Stimulated activated CD8-positive, alpha-beta memory T cell treated with anti-CD3 and anti-CD28 coated beads, Interleukin-7, amount 100 ng/mL, for 1 hour (primary cell): Measurements from ENCODE around the gene PLA2G4A.

Source experiments
- DNase-seq, 2 donors: peaks; one replicate each; pipeline ENCODE4 v3.0.0-alpha.2; 2020; ENCODE audit warnings: low read depth in 2 of 2

Gene PLA2G4A

GRCh38 chr1:186834399-186834958 is 5.7 kb downstream of the PLA2G4A start:
- no peak for DNase-seq

GRCh38 chr1:186835448-186835847 is 6.7 kb downstream of the PLA2G4A start:
- no peak for DNase-seq

- no peak for DNase-seq
Measured at GRCh38 chr1:186837806-186838205, 9.1 kb downstream of the PLA2G4A start.

- DNase-seq = no peak
Measured at GRCh38 chr1:186838380-186839040, 9.8 kb downstream of the PLA2G4A start.

GRCh38 chr1:186839041-186839400 is 10.3 kb downstream of the PLA2G4A start:
- no peak for DNase-seq

GRCh38 chr1:186841599-186841998 is 12.8 kb downstream of the PLA2G4A start:
- no peak for DNase-seq

- DNase-seq = no peak
Measured at GRCh38 chr1:186842547-186842946, 13.8 kb downstream of the PLA2G4A start.

GRCh38 chr1:186843226-186843625 is 14.5 kb downstream of the PLA2G4A start:
- DNase-seq = no peak

GRCh38 chr1:186843931-186844330 is 15.2 kb downstream of the PLA2G4A start:
- no peak for DNase-seq

GRCh38 chr1:186845576-186846210 is 16.9 kb downstream of the PLA2G4A start:
- no peak for DNase-seq

GRCh38 chr1:186848509-186849130 is 19.9 kb downstream of the PLA2G4A start:
- DNase-seq = no peak

- no peak for DNase-seq
Measured at GRCh38 chr1:186849271-186849671, 20.5 kb downstream of the PLA2G4A start.

GRCh38 chr1:186849826-186850225 is 21.1 kb downstream of the PLA2G4A start:
- DNase-seq = no peak

GRCh38 chr1:186854102-186854501 is 25.4 kb downstream of the PLA2G4A start:
- no peak for DNase-seq

- DNase-seq = no peak
Measured at GRCh38 chr1:186858923-186859322, 30.2 kb downstream of the PLA2G4A start.

GRCh38 chr1:186859995-186860394 is 31.2 kb downstream of the PLA2G4A start:
- no peak for DNase-seq

- DNase-seq = no peak
Measured at GRCh38 chr1:186864296-186864695, 35.5 kb downstream of the PLA2G4A start.

GRCh38 chr1:186865253-186865652 is 36.5 kb downstream of the PLA2G4A start:
- no peak for DNase-seq

GRCh38 chr1:186865857-186866256 is 37.1 kb downstream of the PLA2G4A start:
- DNase-seq = no peak

- DNase-seq = no peak
Measured at GRCh38 chr1:186869526-186870228, 40.9 kb downstream of the PLA2G4A start.

GRCh38 chr1:186871784-186872183 is 43.0 kb downstream of the PLA2G4A start:
- no peak for DNase-seq

- no peak for DNase-seq
Measured at GRCh38 chr1:186872291-186872690, 43.5 kb downstream of the PLA2G4A start.
